Activated naive CD4-positive, alpha-beta T cell treated with anti-CD3 and anti-CD28 coated beads, Interleukin-2, amount 50 U/mL, for 16 hours (primary cell): Measurements from ENCODE around the gene MDP1.
"Not testable (repeated sequence)": the region's sequence is repeated elsewhere in the genome, so short reads cannot be mapped to it uniquely, and the experiment has no call there.

Experiments used
- DNase-seq: peaks from one replicate; pipeline ENCODE4 v3.0.0-alpha.2; 2020

The MDP1 gene

GRCh38 chr14:24250354-24250753 lies 34.5 kb upstream of the MDP1 start:
- no peak for DNase-seq

DNA sequence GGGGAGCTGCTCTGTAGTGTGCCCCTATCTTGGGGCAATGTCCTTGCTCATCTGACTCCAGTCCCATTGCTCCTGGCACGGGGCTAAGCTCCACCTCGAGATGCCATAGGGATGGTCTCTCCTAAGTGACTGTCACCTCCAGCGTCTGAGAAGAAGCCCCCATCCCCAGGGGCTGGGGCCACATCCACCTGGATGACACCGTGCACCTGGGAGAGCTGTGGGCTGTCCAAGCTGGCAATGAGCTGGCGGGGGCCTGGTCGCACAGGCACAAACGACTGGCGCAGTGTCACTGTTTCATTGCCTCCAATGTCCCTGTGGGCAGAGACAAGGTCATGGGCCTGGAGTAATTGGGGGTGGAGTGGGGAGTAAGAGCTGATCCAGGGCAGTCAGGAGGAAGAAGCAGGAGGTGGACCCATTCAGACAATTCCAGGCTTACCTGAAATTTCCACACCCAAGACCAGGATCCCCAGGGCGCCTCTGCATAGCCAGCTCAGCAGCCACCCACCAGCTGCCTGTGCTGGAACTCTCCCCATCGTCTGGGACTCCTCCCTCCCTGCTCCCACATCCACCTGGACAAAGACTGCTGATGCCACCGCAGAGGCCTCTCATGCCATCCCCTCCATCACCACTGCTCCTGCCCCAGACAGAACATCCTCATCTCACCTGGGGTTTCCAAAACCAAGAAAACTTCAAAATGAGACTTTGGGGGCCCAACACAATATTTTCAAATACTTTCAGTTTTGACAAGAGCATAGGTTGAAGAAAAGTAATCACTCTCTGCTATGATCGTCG lies 33.6 kb upstream of the MDP1 start:
- no peak for DNase-seq

- DNase-seq = no peak
Observed at GRCh38 chr14:24247422-24247821, 31.6 kb upstream of the MDP1 start.

GRCh38 chr14:24246765-24247212 lies 30.9 kb upstream of the MDP1 start:
- DNase-seq = no peak

DNA sequence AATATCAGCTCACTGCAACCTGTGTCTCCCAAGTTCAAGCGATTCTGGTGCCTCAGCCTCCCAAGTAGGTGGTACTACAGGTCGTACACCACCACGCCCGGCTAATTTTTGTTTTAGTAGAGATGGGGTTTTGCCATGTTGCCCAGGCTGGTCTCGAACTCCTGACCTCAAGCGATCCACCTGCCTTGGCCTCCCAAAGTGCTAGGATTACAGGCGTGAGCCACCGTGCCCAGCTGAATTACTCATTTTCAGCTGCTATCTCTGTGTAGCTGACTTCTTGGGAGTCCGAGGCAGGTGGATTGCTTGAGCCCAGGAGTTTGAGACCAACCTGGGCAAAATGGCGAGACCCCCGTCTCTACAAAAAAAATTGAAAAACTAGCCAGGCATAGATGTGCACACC lies 29.5 kb upstream of the MDP1 start:
- DNase-seq = not testable (repeated sequence)

DNA sequence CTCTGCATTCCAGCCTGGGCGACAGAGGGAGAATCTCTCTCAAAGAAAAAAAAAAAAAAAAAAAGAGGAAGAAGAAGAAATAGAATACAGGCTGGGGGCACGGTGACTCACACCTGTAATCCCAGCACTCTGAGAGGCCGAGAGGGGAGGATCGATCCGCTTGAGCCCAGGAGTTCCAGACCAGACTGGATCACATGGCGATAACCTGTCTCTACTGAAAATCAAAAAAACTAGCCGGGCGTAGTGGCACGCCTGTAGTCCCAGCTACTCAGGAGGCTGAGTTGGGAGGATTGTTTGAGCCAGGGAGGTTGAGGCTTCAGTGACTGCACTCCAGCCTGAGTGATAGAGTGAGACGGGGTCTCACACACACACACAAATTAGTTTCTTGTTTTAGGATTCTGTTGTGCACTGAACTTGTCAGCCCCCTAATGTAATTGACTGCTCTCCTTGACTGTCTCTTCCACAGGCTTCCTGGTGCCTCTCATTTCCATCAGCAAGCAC lies 27.5 kb upstream of the MDP1 start:
- DNase-seq = no peak

DNA sequence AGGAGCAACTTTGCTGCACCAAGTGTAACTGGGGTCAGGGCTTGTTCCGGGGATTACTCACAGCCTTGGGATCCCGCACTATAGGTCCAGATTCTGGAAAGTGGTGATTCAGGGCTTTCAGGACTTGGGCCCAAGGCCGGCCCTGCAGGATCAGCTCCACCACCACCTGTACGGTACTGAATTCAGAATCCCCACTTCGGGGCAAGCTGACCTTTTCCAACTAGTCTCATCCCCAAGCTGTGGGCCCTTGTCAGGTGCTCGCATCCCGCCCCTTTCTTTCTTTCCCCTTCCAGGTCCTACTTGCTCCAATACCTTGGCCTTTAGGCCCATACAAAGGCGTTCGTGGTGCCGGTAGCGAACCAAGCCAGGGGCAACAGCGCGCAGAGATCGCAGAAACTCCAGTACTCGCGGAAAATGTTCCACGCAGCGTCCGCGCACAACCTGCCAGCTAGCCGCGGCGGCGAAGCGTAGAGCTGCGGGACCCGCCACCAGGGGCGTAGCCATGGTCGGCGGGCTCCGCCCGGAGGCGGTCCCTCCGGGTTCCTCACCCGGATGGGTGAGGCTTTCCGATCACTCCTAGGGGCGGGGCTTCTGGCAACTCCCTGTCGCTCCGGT lies 26.1 kb upstream of the MDP1 start:
- DNase-seq = peak; percentile 96

DNA sequence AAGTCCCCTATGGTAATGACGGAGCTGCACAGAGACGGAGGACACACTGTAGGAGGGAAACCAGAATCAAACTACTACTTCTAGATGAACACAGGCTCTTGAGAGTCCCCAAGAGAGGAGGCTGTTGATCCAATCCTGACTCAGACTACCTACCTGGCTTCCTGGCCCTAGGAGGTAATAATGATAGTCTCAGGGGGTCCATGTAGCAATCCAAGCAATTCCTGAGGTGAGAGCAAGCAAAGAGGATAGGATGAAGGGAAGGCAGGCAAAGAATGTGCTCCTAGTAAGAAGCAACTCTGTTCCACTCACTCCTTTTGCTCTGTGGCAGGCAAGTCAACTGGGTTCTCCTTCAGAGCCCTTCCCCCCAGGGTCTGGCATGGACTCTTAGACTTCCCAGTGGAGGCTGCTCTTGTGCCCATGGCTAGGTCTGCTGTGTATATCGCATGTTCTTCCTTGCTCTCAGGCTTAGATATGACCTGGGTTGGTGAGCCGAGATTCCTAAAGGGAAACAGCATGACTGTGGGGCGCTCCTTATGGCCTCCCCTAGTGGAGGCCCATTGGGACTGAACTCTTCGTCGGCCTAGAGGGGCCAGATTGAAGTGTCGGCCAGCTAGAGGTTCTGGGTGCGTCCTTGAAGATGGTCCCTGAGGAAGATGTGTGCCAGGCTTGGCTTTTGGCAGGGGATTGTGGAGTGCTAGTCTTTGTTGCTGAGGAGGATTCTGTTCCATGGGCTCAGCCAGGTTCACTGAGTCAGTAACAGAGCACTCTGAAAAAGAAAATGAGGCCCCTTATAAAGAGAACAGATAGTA lies 24.4 kb upstream of the MDP1 start:
- DNase-seq = no peak

DNA sequence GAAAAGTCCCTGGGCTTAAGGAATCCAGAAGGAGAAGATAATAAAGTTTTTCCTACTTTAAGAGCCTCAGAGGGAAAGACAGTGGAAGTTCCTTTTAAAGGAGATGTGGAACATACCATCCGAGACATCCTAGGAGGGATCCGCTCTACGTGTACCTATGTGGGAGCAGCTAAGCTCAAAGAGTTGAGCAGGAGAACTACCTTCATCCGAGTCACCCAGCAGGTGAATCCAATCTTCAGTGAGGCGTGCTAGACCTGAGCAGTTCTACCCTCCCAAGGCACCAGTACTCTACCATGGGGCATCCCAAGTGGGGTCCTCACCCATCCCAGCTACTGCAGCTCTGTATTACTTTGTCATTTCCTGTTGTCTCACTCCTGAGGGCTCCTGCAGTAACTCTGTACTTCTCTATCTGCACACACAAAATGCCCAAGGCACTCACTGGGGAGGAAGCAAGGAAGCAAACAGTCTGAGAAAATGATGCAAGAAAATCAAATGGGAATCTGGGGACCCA lies 22.7 kb upstream of the MDP1 start:
- no peak for DNase-seq

DNA sequence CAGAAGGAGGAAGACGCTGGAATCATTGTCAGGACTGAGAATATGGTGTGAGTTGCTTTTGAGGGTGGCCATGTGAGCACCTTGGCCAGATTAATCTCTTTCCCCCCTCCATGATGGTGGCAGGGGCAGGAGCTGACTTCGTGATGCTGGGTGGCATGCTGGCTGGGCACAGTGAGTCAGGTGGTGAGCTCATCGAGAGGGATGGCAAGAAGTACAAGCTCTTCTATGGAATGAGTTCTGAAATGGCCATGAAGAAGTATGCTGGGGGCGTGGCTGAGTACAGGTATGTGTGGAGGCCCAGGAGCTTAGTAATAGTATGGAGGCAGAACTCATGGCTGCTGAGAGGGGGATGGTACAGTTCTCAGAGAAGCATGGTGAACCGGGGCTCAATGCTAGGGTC lies 22.3 kb upstream of the MDP1 start:
- no peak for DNase-seq

DNA sequence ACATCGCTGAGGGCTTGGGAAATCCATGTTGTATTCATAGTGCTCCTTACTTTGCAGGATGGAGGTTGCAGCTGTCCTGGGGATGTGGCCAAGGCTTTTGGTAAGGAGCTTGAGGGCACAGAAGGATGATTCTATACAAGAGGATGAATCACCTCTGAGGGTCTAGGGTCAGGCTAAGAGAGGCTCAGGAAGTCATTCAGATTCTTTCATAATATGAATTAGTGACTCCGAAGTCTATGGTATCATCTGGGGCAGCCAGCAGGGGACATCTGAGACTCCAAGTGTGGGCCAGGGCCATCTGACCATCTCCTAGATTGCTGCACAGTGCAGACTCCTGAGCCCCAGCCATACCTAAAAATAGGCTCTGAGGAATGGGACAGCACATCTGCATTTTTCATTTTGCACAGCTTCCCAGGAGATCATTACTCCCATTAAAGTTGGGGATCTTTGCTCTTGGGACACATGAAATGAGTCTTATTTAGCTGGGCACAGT lies 21.6 kb upstream of the MDP1 start:
- no peak for DNase-seq

DNA sequence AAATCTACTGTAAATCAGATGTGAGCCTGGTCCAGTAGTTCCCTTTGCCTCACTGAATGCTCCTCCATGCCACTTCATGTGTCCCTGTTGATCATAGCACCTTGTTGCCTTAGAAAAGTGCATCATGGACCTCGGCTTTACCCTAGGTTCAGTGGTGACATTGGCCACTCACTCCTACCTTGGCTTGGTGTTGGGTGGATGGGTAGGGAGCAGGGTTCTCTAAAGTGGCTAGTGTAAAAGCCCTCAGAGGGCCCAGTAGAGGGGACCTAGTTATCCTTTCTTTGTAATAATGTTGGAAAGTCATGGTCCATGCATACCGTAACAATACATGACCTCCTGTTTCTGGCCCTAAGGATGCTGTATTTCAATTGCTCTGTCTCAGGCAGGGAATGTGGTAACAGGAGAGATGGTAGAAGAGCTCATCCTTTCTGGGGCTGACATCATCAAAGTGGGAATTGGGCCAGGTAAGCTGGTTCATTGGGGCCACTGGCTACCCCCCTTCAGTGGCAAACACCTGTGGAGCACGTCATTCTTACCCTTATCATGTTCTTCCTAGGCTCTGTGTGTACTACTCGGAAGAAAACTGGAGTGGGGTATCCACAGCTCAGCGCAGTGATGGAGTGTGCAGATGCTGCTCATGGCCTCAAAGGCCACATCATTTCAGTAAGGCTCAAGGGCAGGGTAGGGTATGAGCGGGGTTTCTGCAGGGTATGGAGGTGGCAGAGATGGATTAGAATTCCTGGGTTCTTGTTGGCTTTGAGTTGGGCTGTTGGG lies 21.0 kb upstream of the MDP1 start:
- no peak for DNase-seq

GRCh38 chr14:24235804-24236688 lies 20.2 kb upstream of the MDP1 start:
- no peak for DNase-seq

DNA sequence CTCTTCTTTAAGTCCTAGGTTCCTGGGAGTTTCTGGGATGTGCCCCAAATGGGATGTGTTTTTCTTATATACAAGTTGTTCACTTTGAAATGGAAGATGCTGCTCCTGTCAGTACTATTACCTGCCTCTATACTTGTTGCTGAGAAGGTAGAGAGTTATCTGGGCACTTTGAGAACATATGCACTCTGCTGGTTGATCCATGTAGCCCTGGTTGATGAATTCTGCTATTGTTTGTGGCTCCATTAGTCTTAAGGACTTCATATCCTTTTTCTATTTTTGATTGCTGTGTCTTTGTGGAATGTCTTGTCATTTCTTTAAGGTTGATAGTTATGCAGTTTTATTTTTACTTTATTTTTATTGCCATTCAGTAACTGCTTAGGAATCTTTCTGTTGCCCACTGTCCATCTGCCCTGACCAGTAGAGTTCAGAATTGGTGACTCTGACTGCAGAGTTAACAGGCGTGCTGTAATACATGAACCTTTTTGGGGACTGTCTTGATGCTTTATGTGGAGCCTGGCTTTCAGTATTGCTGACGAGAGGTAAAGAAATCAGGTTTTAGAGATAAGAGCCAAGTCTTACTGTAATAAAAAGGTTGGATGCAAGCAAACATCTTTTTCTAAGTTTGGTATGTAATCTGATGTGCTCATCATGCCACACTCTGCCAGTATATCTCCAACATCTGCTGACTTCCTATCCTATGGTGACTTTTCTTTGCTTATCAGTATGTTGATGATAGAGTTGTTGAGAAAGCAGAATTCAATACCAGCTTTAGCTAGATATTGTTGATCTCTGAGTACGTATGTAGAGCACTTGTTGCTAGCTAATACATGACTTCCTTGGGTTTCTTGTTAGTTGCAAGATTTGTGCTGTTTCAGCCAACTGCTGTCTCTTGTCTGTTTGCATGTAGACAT lies 18.5 kb upstream of the MDP1 start:
- DNase-seq = no peak

DNA sequence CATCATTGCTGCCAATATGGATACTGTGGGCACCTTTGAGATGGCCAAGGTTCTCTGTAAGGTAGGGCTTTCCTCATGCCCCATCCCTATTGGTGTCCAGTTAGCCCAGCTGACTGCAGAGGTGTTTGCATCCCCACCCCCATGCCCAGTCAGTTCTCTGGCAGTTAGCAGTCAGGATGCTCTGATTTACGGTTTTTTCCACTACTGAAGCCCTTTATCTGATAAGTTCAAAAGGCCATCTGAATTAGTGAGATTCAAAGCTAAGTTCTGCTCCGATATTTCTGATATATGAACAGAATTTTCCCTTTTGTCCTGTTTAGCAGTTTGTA lies 17.6 kb upstream of the MDP1 start:
- no peak for DNase-seq

GRCh38 chr14:24232645-24233537 lies 17.0 kb upstream of the MDP1 start, which contains the start of gene GMPR2:
Gene GMPR2 (plus strand): TSS chr14:24232929. CDS start chr14:24233254, 325 bp downstream.
- DNase-seq = no peak

- peak; percentile 92 for DNase-seq
Observed at GRCh38 chr14:24232121-24232644, 16.3 kb upstream of the MDP1 start, which contains the start of gene NEDD8. Gene NEDD8 (minus strand): TSS chr14:24232367. CDS start chr14:24232267, 100 bp downstream.

- DNase-seq = no peak
Observed at GRCh38 chr14:24231263-24232120, 15.6 kb upstream of the MDP1 start.
